Adrenal gland (tissue), 12 donors: ENCODE results near the gene CA10. TPM values are rescaled to one million over a fixed set of nuclear protein-coding genes. Genes with fewer than 3 reads are reported as not detected.

Experiments used
- DNase-seq, 7 donors: peaks; one replicate each; pipeline ENCODE4 v3.0.0-alpha.2; 2019 to 2020
- H3K27ac ChIP-seq, 5 donors: fragments of 200-600 bp; sonication (generic) in 4 of 5; 1 replicate in 3 of 5; 2 replicates in 2 of 5; pipeline versions ENCODE4 v1.5.1 to v1.8.0; 2016 to 2020; ENCODE audit warnings: mild to moderate bottlenecking in 1 of 5
- H3K27me3 ChIP-seq: fragments of 200-600 bp; 2 replicates; pipeline ENCODE4 v1.8.0; 2021
- H3K36me3 ChIP-seq, 2 donors: fragments of 200-600 bp; replicated peaks in 1 of 2; 1 replicate in 1 of 2; 2 replicates in 1 of 2; pipeline versions ENCODE4 v1.5.1 to v1.8.0; 2018 to 2022
- H3K4me1 ChIP-seq, 2 donors: fragments of 200-600 bp; replicated peaks in 1 of 2; 1 replicate in 1 of 2; 2 replicates in 1 of 2; pipeline versions ENCODE4 v1.5.1 to v1.8.0; 2018 to 2021
- H3K4me3 ChIP-seq, 4 donors: fragments of 200-600 bp; sonication (generic) in 3 of 4; one replicate each; pipeline ENCODE4 v1.5.1; 2016 to 2018
- H3K9me3 ChIP-seq, 3 donors: fragments of 200-600 bp; sonication (generic) in 1 of 3; replicated peaks in 1 of 3; 1 replicate in 2 of 3; 2 replicates in 1 of 3; pipeline versions ENCODE4 v1.5.1 to v1.8.0; 2016 to 2021
- CTCF ChIP-seq, 6 experiments: fragments of 450-650 bp in 4 of 6; fragments of 200-600 bp in 2 of 6; sonication (generic) in 1 of 6; IDR thresholded peaks; 1 replicate in 5 of 6; 2 replicates in 1 of 6; pipeline versions ENCODE4 v1.5.1 to v1.8.0; 2016 to 2021; ENCODE audit warnings: antibody characterized with exemption in 6 of 6, mild to moderate bottlenecking in 2 of 6, moderate library complexity in 1 of 6
- POLR2A ChIP-seq, 2 donors: fragments of 450-650 bp; IDR thresholded peaks; one replicate each; pipeline ENCODE4 v1.6.1; 2017; ENCODE audit warnings: antibody characterized with exemption in 2 of 2, mild to moderate bottlenecking in 2 of 2, moderate library complexity in 1 of 2
- WGBS, 4 donors: extraction: QIAGEN DNeasy Blood & Tissue Kit in 2 of 4; methylation state at CpG; one replicate each; pipeline versions ENCODE4 v1.1.5 to v1.1.7; 2013 to 2017; 5-methylcytosine and 5-hydroxymethylcytosine counted together
- intact Hi-C, 2 donors: fragments of 100-400 bp; cut with DNase I; formaldehyde crosslinking; loops; one replicate each; pipeline versions ENCODE4 v1.14.1 to v1.15.0; 2022 to 2023
- polyA plus RNA-seq, 3 donors: library from polyadenylated mRNA; stranded (reverse); fragments of 200-250 nt in 2 of 3; fragments of 350-450 nt in 1 of 3; fragmentation: Illumina TruSeq in 1 of 3; extraction: RNeasy Lipid Tissue Mini Kit (QIAGEN cat#74804) in 1 of 3; gene quantifications; one replicate each; pipeline ENCODE4 v1.2.3, GENCODE V29; 2013 to 2014
- total RNA-seq, 9 donors: library from RNA; depleted of rRNA in 4 of 9; stranded (reverse); fragments of >200 nt in 4 of 9; fragments of 120-200 nt in 1 of 9; fragmentation: NEBNext Ultra II Directional in 1 of 9; extraction: Animal tissue kit (Norgen Biotek cat#: 25700) in 1 of 9; gene quantifications; one replicate each; pipeline versions ENCODE4 v1.1.0 to v1.2.4, GENCODE V29; 2013 to 2023
- donor health status: healthy with polysubstance abuse.
- donor health status: Bipolar disorder and iron deficiency.
- donor health status: DM: yes; HTN: yes; CAD: no.
- donor health status: DM: no; HTN: no; CAD: no.
- donor health status: DM: no; HTN: no; CAD: no.
- donor health status: DM: yes; HTN: yes; CAD: no.

CA10 gene
- total and polyA plus RNA-seq, 12 donors: 0.27 to 3.1 (median 2.5) TPM; not detected in 5

GRCh38 chr17:51763058-51763457, 395.5 kb downstream of the CA10 start:
- WGBS, 4 donors: 39 to 54% (median 49%) methylated on average over 3 of the region's 3 CpGs
- no peaks in the 10 kb centered on the region for H3K9me3 ChIP-seq
- no peak overlapping the region for H3K4me3 ChIP-seq
- H3K4me1 ChIP-seq: no peaks in the 10 kb centered on the region
- no peak for DNase-seq
- H3K27me3 ChIP-seq: no peaks in the 10 kb centered on the region
- no peaks in the 10 kb centered on the region for H3K36me3 ChIP-seq
- intact Hi-C loops: loop anchor here in 1 of 2 donors (5.0 kb wide), 1 partner anchor 344 kb away; no protein-coding TSS in a partner anchor
- H3K27ac ChIP-seq: no peak overlapping the region
- TF ChIP-seq CTCF (IDR thresholded peaks at IDR 0.05): no peak
- TF ChIP-seq POLR2A (IDR thresholded peaks at IDR 0.05): no peak

GRCh38 chr17:51761105-51761504, 397.4 kb downstream of the CA10 start:
- Histone ChIP-seq H3K4me1 (no peaks in the 10 kb centered on the region), H3K27me3 (no peaks in the 10 kb centered on the region), H3K4me3 (no peak overlapping the region), H3K27ac (no peak overlapping the region), H3K9me3 (no peaks in the 10 kb centered on the region), H3K36me3 (no peaks in the 10 kb centered on the region)
- TF ChIP-seq CTCF (IDR thresholded peaks at IDR 0.05): no peak
- TF ChIP-seq POLR2A (IDR thresholded peaks at IDR 0.05): no peak
- DNase-seq: no peak
- intact Hi-C loops: loop anchor here in 1 of 2 donors (5.0 kb wide), 1 partner anchor 346 kb away; no protein-coding TSS in a partner anchor
- 50 to 82% (median 73%) methylated on average over 1 of the region's 1 CpG for WGBS, 4 donors

GRCh38 chr17:51759260-51759659, 399.3 kb downstream of the CA10 start:
- no peaks in the 10 kb centered on the region for H3K9me3 ChIP-seq
- no peak for DNase-seq
- TF ChIP-seq POLR2A (IDR thresholded peaks at IDR 0.05): no peak
- no peak for TF ChIP-seq CTCF (IDR thresholded peaks at IDR 0.05)
- 69 to 79% (median 76%) methylated on average over 1 of the region's 1 CpG for whole genome bisulfite sequencing, 4 donors
- H3K27ac ChIP-seq: no peak overlapping the region
- H3K36me3 ChIP-seq: no peaks in the 10 kb centered on the region
- intact Hi-C loops: no loop called here
- H3K4me1 ChIP-seq: no peaks in the 10 kb centered on the region
- no peak overlapping the region for H3K4me3 ChIP-seq
- H3K27me3 ChIP-seq: no peaks in the 10 kb centered on the region

GRCh38 chr17:51751072-51751471, 407.4 kb downstream of the CA10 start:
- Histone ChIP-seq H3K36me3 (no peaks in the 10 kb centered on the region), H3K9me3 (no peaks in the 10 kb centered on the region), H3K4me3 (no peak overlapping the region), H3K4me1 (no peaks in the 10 kb centered on the region), H3K27me3 (no peaks in the 10 kb centered on the region), H3K27ac (no peak overlapping the region)
- TF ChIP-seq POLR2A (IDR thresholded peaks at IDR 0.05): no peak
- TF ChIP-seq CTCF (IDR thresholded peaks at IDR 0.05): no peak
- 43 to 58% (median 52%) methylated on average over 1 of the region's 1 CpG for WGBS, 4 donors
- intact Hi-C loops: no loop called here
- DNase-seq: no peak
